ENCODE data around the gene MYH4. TPM values are rescaled to one million over a fixed set of nuclear protein-coding genes. Genes with fewer than 3 reads are reported as not detected.

The MYH4 gene
- total RNA-seq, 1 experiment from 2014 or later = not detected

DNA sequence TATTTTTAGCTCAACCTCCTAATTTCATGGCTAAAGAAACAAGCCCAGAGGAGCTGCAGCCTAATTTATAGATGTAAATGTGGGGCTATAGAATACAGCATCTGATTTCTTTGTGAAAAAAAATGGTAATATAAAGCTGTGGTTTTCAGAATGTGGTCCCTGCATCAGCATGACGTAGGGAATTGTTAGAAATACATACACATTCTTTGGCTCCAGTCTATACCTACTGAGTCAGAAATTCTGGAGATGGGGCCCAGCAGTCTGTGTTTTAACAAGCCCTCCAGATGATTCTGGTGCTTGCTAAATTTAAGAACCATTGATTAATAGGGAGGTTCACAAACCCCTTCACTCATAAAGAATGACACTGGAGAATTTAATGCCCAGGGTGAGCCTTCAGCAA lies 29.5 kb downstream of the MYH4 start (continued):
- TF ChIP-seq, protein P1, sequence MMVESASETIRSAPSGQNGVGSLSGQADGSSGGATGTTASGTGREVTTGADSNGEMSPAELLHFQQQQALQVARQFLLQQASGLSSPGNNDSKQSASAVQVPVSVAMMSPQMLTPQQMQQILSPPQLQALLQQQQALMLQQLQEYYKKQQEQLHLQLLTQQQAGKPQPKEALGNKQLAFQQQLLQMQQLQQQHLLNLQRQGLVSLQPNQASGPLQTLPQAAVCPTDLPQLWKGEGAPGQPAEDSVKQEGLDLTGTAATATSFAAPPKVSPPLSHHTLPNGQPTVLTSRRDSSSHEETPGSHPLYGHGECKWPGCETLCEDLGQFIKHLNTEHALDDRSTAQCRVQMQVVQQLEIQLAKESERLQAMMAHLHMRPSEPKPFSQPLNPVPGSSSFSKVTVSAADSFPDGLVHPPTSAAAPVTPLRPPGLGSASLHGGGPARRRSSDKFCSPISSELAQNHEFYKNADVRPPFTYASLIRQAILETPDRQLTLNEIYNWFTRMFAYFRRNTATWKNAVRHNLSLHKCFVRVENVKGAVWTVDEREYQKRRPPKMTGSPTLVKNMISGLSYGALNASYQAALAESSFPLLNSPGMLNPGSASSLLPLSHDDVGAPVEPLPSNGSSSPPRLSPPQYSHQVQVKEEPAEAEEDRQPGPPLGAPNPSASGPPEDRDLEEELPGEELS (CRISPR knock-in tag; IDR thresholded peaks at IDR 0.05) = no peak
- TF ChIP-seq NFE2L1 (CRISPR knock-in tag; IDR thresholded peaks at IDR 0.05) (no peak), CREM (CRISPR knock-in tag; IDR thresholded peaks at IDR 0.05) (no peak), ZBTB21 (CRISPR knock-in tag; IDR thresholded peaks at IDR 0.05; ENCODE audit: borderline replicate concordance) (no peak)

DNA sequence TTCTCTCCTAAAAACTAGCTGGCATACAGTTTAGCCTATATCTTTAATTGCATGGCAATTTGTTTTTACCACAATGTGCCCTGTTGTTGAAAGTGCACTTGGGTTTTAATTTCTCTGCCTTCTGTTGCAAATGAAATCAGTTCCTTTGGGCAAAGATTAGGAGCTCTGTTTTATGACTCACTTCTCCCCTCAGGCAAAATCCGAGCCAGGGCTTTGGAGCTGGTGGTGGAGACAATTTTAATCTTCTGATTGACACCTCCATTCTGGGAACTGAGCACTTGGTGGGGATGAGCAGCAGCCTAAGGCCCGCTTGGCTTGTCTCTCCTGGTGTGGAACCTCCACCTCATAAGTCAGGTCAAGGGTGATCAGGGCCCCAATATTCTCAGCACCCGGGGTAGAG lies 34.3 kb downstream of the MYH4 start:
- Mint-ChIP-seq H3K27ac (no peak overlapping the region), H3K9me3 (peaks cover 5% of the 10 kb centered on the region; the same call in 1 of the 2 replicates), H3K27me3 (ENCODE audit: low read depth) (no peaks in the 10 kb centered on the region; the same call in 1 of the 2 replicates), H3K36me3 (no peaks in the 10 kb centered on the region; the same call in 1 of the 2 replicates), H3K4me1 (no peaks in the 10 kb centered on the region), H3K4me3 (no peak overlapping the region)
- ATAC-seq = no peak
- TF ChIP-seq ZNF219 (CRISPR knock-in tag; IDR thresholded peaks at IDR 0.05; ENCODE audit: borderline replicate concordance) (no peak), ZNF317 (CRISPR knock-in tag; IDR thresholded peaks at IDR 0.05; ENCODE audit: borderline replicate concordance, low read depth) (no peak), ZNF416 (CRISPR knock-in tag; IDR thresholded peaks at IDR 0.05) (no peak), FOXP1 (CRISPR knock-in tag; IDR thresholded peaks at IDR 0.05; ENCODE audit: borderline replicate concordance) (no peak), ZNF396 (CRISPR knock-in tag; IDR thresholded peaks at IDR 0.05; ENCODE audit: borderline replicate concordance) (no peak), FOXJ3 (CRISPR knock-in tag; IDR thresholded peaks at IDR 0.05; ENCODE audit: borderline replicate concordance) (no peak), ETV6 (CRISPR knock-in tag; IDR thresholded peaks at IDR 0.05) (no peak), ELF4 (CRISPR knock-in tag; IDR thresholded peaks at IDR 0.05; ENCODE audit: low read depth) (no peak), OVOL2 (CRISPR knock-in tag; IDR thresholded peaks at IDR 0.05; ENCODE audit: borderline replicate concordance) (no peak)
- TF ChIP-seq, protein P2, sequence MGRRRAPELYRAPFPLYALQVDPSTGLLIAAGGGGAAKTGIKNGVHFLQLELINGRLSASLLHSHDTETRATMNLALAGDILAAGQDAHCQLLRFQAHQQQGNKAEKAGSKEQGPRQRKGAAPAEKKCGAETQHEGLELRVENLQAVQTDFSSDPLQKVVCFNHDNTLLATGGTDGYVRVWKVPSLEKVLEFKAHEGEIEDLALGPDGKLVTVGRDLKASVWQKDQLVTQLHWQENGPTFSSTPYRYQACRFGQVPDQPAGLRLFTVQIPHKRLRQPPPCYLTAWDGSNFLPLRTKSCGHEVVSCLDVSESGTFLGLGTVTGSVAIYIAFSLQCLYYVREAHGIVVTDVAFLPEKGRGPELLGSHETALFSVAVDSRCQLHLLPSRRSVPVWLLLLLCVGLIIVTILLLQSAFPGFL (CRISPR knock-in tag; IDR thresholded peaks at IDR 0.05; ENCODE audit: borderline replicate concordance) = no peak
- TF ChIP-seq, protein P3, sequence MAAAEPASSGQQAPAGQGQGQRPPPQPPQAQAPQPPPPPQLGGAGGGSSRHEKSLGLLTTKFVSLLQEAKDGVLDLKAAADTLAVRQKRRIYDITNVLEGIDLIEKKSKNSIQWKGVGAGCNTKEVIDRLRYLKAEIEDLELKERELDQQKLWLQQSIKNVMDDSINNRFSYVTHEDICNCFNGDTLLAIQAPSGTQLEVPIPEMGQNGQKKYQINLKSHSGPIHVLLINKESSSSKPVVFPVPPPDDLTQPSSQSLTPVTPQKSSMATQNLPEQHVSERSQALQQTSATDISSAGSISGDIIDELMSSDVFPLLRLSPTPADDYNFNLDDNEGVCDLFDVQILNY (CRISPR knock-in tag; IDR thresholded peaks at IDR 0.05) = no peak
- TF ChIP-seq, protein P4, sequence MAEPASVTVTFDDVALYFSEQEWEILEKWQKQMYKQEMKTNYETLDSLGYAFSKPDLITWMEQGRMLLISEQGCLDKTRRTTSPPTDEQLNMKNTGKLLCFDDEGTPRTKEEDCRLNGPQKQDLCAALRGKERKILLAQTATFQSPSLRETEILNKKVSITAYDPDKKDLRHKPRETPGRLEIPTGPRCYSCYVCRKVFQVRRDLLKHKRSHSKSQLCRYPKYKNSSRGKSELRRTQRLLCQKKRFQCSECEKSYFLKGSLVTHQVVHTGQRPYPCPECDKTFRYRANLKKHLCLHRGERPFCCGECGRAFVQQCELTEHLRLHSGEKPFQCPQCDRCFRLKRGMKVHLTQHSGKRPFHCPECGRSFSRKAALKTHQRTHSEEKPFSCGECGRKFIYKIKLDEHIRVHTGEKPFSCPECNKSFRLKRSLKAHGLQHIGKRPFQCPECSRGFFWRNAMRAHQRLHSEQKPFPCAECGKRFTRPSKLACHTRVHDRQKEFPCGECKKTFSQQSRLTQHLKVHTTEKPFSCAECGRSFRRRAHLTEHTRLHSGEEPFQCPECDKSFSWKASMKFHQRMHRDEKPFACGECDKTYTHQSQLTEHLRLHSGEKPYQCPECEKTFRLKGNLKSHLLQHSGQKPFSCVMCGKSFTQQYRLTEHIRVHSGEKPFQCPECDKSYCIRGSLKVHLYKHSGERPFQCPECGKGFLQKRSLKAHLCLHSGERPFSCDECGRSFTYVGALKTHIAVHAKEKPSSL (CRISPR knock-in tag; conservative IDR thresholded peaks at IDR 0.05) = no peak
- TF ChIP-seq, protein P5, sequence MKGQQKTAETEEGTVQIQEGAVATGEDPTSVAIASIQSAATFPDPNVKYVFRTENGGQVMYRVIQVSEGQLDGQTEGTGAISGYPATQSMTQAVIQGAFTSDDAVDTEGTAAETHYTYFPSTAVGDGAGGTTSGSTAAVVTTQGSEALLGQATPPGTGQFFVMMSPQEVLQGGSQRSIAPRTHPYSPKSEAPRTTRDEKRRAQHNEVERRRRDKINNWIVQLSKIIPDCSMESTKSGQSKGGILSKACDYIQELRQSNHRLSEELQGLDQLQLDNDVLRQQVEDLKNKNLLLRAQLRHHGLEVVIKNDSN (CRISPR knock-in tag; IDR thresholded peaks at IDR 0.05) = no peak
- TF ChIP-seq, protein P6, sequence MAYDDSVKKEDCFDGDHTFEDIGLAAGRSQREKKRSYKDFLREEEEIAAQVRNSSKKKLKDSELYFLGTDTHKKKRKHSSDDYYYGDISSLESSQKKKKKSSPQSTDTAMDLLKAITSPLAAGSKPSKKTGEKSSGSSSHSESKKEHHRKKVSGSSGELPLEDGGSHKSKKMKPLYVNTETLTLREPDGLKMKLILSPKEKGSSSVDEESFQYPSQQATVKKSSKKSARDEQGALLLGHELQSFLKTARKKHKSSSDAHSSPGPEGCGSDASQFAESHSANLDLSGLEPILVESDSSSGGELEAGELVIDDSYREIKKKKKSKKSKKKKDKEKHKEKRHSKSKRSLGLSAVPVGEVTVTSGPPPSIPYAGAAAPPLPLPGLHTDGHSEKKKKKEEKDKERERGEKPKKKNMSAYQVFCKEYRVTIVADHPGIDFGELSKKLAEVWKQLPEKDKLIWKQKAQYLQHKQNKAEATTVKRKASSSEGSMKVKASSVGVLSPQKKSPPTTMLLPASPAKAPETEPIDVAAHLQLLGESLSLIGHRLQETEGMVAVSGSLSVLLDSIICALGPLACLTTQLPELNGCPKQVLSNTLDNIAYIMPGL (CRISPR knock-in tag; IDR thresholded peaks at IDR 0.05) = no peak
- TF ChIP-seq, protein P7, sequence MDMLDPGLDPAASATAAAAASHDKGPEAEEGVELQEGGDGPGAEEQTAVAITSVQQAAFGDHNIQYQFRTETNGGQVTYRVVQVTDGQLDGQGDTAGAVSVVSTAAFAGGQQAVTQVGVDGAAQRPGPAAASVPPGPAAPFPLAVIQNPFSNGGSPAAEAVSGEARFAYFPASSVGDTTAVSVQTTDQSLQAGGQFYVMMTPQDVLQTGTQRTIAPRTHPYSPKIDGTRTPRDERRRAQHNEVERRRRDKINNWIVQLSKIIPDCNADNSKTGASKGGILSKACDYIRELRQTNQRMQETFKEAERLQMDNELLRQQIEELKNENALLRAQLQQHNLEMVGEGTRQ (CRISPR knock-in tag; IDR thresholded peaks at IDR 0.05) = no peak
- DNase-seq (ENCODE audit: low spot score) = no peak
- ChIA-PET POLR2A (no interaction called here), CTCF (interaction anchor here (0.6 to 2.2 kb wide), 5 partner anchors 52 to 194 kb away, joined by 3 to 8 read pairs (median 4); no protein-coding TSS in a partner anchor)

All from WTC11 (cell line).